ENCODE data around the gene DNAH12.
"Not testable (repeated sequence)": the region's sequence is repeated elsewhere in the genome, so short reads cannot be mapped to it uniquely, and the experiment has no call there.

The DNAH12 gene

GRCh38 chr3:57411715-57412114, 132.4 kb downstream of the DNAH12 start:
- DNase-seq (ENCODE audit: low spot score), result no peak

- no peak for DNase-seq (ENCODE audit: low spot score)
Measured at GRCh38 chr3:57409471-57409870, 134.7 kb downstream of the DNAH12 start.

GRCh38 chr3:57402675-57403074, 141.5 kb downstream of the DNAH12 start:
- DNase-seq (ENCODE audit: low spot score), result no peak

GRCh38 chr3:57397175-57398026, 146.7 kb downstream of the DNAH12 start:
- peak; percentile 67 for DNase-seq (ENCODE audit: low spot score)

GRCh38 chr3:57393977-57394376, 150.2 kb downstream of the DNAH12 start:
- no peak for DNase-seq (ENCODE audit: low spot score)

- DNase-seq (ENCODE audit: low spot score), result no peak
Measured at GRCh38 chr3:57391767-57392166, 152.4 kb downstream of the DNAH12 start.

- DNase-seq (ENCODE audit: low spot score), result no peak
Measured at GRCh38 chr3:57389271-57389670, 154.9 kb downstream of the DNAH12 start.

GRCh38 chr3:57386307-57386706, 157.8 kb downstream of the DNAH12 start:
- no peak for DNase-seq (ENCODE audit: low spot score)

- no peak for DNase-seq (ENCODE audit: low spot score)
Measured at GRCh38 chr3:57385498-57385897, 158.6 kb downstream of the DNAH12 start.

- no peak for DNase-seq (ENCODE audit: low spot score)
Measured at GRCh38 chr3:57383838-57384237, 160.3 kb downstream of the DNAH12 start.

GRCh38 chr3:57383406-57383805, 160.7 kb downstream of the DNAH12 start:
- no peak for DNase-seq (ENCODE audit: low spot score)

- no peak for DNase-seq (ENCODE audit: low spot score)
Measured at GRCh38 chr3:57382933-57383332, 161.2 kb downstream of the DNAH12 start.

GRCh38 chr3:57370341-57370740, 173.8 kb downstream of the DNAH12 start:
- DNase-seq (ENCODE audit: low spot score), result no peak

- DNase-seq (ENCODE audit: low spot score), result not testable (repeated sequence)
Measured at GRCh38 chr3:57365089-57365488, 179.1 kb downstream of the DNAH12 start.

- DNase-seq (ENCODE audit: low spot score), result not testable (repeated sequence)
Measured at GRCh38 chr3:57356275-57356674, 187.9 kb downstream of the DNAH12 start.

GRCh38 chr3:57354768-57355167, 189.4 kb downstream of the DNAH12 start:
- no peak for DNase-seq (ENCODE audit: low spot score)

- DNase-seq (ENCODE audit: low spot score), result no peak
Measured at GRCh38 chr3:57350271-57350670, 193.9 kb downstream of the DNAH12 start.

GRCh38 chr3:57339071-57339642, 205.0 kb downstream of the DNAH12 start:
- DNase-seq (ENCODE audit: low spot score), result not testable (repeated sequence)

GRCh38 chr3:57338272-57339070, 205.7 kb downstream of the DNAH12 start:
- DNase-seq (ENCODE audit: low spot score), result not testable (repeated sequence)

GRCh38 chr3:57335283-57335938, 208.7 kb downstream of the DNAH12 start:
- no peak for DNase-seq (ENCODE audit: low spot score)

GRCh38 chr3:57331078-57331610, 213.0 kb downstream of the DNAH12 start:
- DNase-seq (ENCODE audit: low spot score), result no peak

GRCh38 chr3:57326498-57326897, 217.6 kb downstream of the DNAH12 start:
- not testable (repeated sequence) for DNase-seq (ENCODE audit: low spot score)
